Mesenchymal stem cell (in vitro differentiated cells and primary cell): ENCODE results near the gene CCT5.

ENCODE experiments used
- DNase-seq: peaks from one replicate; pipeline ENCODE4 v3.0.0-alpha.2; 2013
- H2AFZ ChIP-seq: one replicate; pipeline ENCODE4 v1.6.1; 2013; ENCODE audit warnings: low read depth, mild to moderate bottlenecking, control low read depth, inconsistent platforms, low read length, moderate library complexity
- H2AK5ac ChIP-seq: 2 replicates; pipeline ENCODE4 v1.6.1; 2013; ENCODE audit warnings: low read length, moderate library complexity, mild to moderate bottlenecking, inconsistent platforms; ENCODE audit not compliant: severe bottlenecking
- H2BK120ac ChIP-seq: one replicate; pipeline ENCODE4 v1.6.1; 2013; ENCODE audit warnings: low read depth, mild to moderate bottlenecking, inconsistent platforms, low read length, moderate library complexity
- H2BK12ac ChIP-seq, 2 experiments: one replicate each; pipeline ENCODE4 v1.6.1; 2013; ENCODE audit warnings: inconsistent platforms in 2 of 2, low read length in 2 of 2, mild to moderate bottlenecking in 2 of 2, moderate library complexity in 2 of 2, control low read depth in 1 of 2
- H2BK15ac ChIP-seq: one replicate; pipeline ENCODE4 v1.6.1; 2013; ENCODE audit warnings: mild to moderate bottlenecking, low read depth, inconsistent platforms; ENCODE audit not compliant: poor library complexity, severe bottlenecking
- H2BK5ac ChIP-seq: 2 replicates; pipeline ENCODE4 v1.6.1; 2013; ENCODE audit warnings: low read depth, mild to moderate bottlenecking, low read length, control low read depth, inconsistent platforms; ENCODE audit not compliant: poor library complexity, severe bottlenecking
- H3K14ac ChIP-seq, 2 experiments: one replicate each; pipeline ENCODE4 v1.6.1; 2013; ENCODE audit warnings: inconsistent platforms in 2 of 2, low read length in 2 of 2, control low read depth in 1 of 2, mild to moderate bottlenecking in 1 of 2, moderate library complexity in 1 of 2
- H3K18ac ChIP-seq, 2 experiments: one replicate each; pipeline ENCODE4 v1.6.1; 2013; ENCODE audit warnings: inconsistent platforms in 2 of 2, low read length in 2 of 2, control low read depth in 1 of 2, low read depth in 1 of 2, mild to moderate bottlenecking in 1 of 2
- H3K23ac ChIP-seq, 2 experiments: one replicate each; pipeline ENCODE4 v1.6.1; 2013; ENCODE audit warnings: inconsistent platforms in 2 of 2, low read length in 2 of 2, mild to moderate bottlenecking in 2 of 2, moderate library complexity in 2 of 2, control low read depth in 1 of 2
- H3K27ac ChIP-seq: 2 replicates; pipeline ENCODE4 v1.5.1; 2013; ENCODE audit warnings: mild to moderate bottlenecking, moderate library complexity, low read length, control low read depth, inconsistent platforms; ENCODE audit not compliant: poor library complexity, severe bottlenecking
- H3K27me3 ChIP-seq, 2 experiments: 2 replicates each; pipeline versions ENCODE4 v1.6.1 to v1.7.0; 2013; ENCODE audit warnings: low read length in 2 of 2, mild to moderate bottlenecking in 2 of 2, moderate library complexity in 2 of 2, control low read depth in 1 of 2, inconsistent platforms in 1 of 2; ENCODE audit not compliant: control insufficient read depth in 1 of 2, insufficient read depth in 1 of 2
- H3K36me3 ChIP-seq, 2 experiments: 2 replicates each; pipeline versions ENCODE4 v1.6.1 to v1.7.0; 2013; ENCODE audit warnings: low read length in 2 of 2, control low read depth in 1 of 2, inconsistent platforms in 1 of 2, low read depth in 1 of 2, mild to moderate bottlenecking in 1 of 2; ENCODE audit not compliant: insufficient read depth in 2 of 2, control insufficient read depth in 1 of 2
- H3K4ac ChIP-seq, 2 experiments: one replicate each; pipeline ENCODE4 v1.6.1; 2013; ENCODE audit warnings: inconsistent platforms in 2 of 2, low read length in 2 of 2, mild to moderate bottlenecking in 2 of 2, moderate library complexity in 2 of 2, control low read depth in 1 of 2, low read depth in 1 of 2
- H3K4me1 ChIP-seq: 2 replicates; pipeline ENCODE4 v1.6.1; 2013; ENCODE audit warnings: low read depth, low read length, control low read depth; ENCODE audit not compliant: control insufficient read depth, insufficient read depth
- H3K4me2 ChIP-seq: 2 replicates; pipeline ENCODE4 v1.6.1; 2013; ENCODE audit warnings: low read length, mild to moderate bottlenecking, inconsistent platforms; ENCODE audit not compliant: poor library complexity, severe bottlenecking
- H3K4me3 ChIP-seq, 2 experiments: 2 replicates each; pipeline versions ENCODE4 v1.5.1 to v1.7.0; 2013; ENCODE audit warnings: low read length in 2 of 2, mild to moderate bottlenecking in 2 of 2, control low read depth in 1 of 2, low read depth in 1 of 2; ENCODE audit not compliant: insufficient read depth in 1 of 2
- H3K79me1 ChIP-seq: replicated peaks from 2 replicates; pipeline ENCODE4 v1.6.1; 2013; ENCODE audit warnings: mild to moderate bottlenecking, control low read depth, low read length, inconsistent platforms; ENCODE audit not compliant: poor library complexity, severe bottlenecking
- H3K9ac ChIP-seq: 2 replicates; pipeline ENCODE4 v1.7.0; 2013; ENCODE audit warnings: mild to moderate bottlenecking, low read length, moderate library complexity
- H3K9me3 ChIP-seq: 2 replicates; pipeline ENCODE4 v1.7.0; 2013; ENCODE audit warnings: mild to moderate bottlenecking, low read length; ENCODE audit not compliant: control insufficient read depth
- H4K8ac ChIP-seq: one replicate; pipeline ENCODE4 v1.6.1; 2013; ENCODE audit warnings: inconsistent platforms, mild to moderate bottlenecking, low read length, moderate library complexity
- H4K91ac ChIP-seq: one replicate; pipeline ENCODE4 v1.6.1; 2013; ENCODE audit warnings: mild to moderate bottlenecking, low read length, inconsistent platforms
- WGBS: methylation state at CpG from one replicate; pipeline ENCODE4 v1.1.7; 2013; ENCODE audit warnings: mixed read lengths; 5-methylcytosine and 5-hydroxymethylcytosine counted together

The CCT5 gene

DNA sequence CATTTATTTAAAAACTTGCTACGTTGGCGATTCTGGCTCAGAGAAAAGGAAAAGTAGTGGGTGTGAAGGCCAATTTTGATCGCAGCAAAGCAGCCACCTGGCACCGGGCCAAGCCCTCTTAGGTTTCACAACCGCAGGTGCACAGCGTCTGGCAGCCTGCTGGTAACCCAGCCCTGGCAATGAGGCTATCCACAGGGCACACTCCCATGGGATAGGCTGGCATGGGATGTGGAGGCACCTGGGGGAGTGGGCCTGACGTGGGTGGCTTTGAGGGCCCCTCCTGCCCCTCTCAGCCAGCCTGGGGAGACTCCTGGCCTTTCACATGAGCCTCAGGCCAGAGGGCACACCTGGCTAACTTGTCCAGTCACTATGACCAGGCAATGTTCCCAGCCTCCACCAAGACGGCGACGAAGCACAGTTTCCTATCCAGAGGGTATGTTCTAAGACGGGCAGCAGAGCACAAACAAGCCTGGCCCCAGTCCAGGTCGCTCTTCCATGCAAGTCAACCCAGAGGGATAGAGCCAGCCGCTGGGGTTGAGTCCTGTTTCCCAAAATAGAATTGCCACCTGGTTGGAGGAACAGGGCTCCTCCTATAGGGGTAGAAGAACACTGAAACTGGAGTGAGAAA is 38.6 kb downstream of the CCT5 start:
- no peak overlapping the region for H3K9ac ChIP-seq
- H3K4me3 ChIP-seq, result no peak overlapping the region
- H4K91ac ChIP-seq, result peak overlapping the region; percentile 35
- no peak overlapping the region for H4K8ac ChIP-seq
- peaks cover 13% of the 10 kb centered on the region for H3K4me1 ChIP-seq
- no peak overlapping the region for H2BK15ac ChIP-seq
- no peak overlapping the region for H3K14ac ChIP-seq
- H3K79me1 ChIP-seq, result peaks cover 12% of the 10 kb centered on the region
- no peak overlapping the region for H2AFZ ChIP-seq
- no peak overlapping the region for H2BK120ac ChIP-seq
- no peak overlapping the region for H2BK12ac ChIP-seq
- no peak overlapping the region for H3K18ac ChIP-seq
- no peak for DNase-seq
- no peak overlapping the region for H3K23ac ChIP-seq
- H3K4ac ChIP-seq, result no peak overlapping the region
- no peak overlapping the region for H3K4me2 ChIP-seq
- no peak overlapping the region for H2AK5ac ChIP-seq
- H3K36me3 ChIP-seq, result peaks cover 35 to 36% of the 10 kb centered on the region in 2 experiments
- H3K27ac ChIP-seq, result peak overlapping the region; percentile 33
- no peaks in the 10 kb centered on the region for H3K27me3 ChIP-seq
- no peaks in the 10 kb centered on the region for H3K9me3 ChIP-seq
- WGBS, result 94% methylated on average over 13 of the region's 13 CpGs
- no peak overlapping the region for H2BK5ac ChIP-seq

GRCh38 chr5:10289353-10289752 is 39.3 kb downstream of the CCT5 start:
- Histone ChIP-seq H3K4me3 (no peak overlapping the region), H4K8ac (no peak overlapping the region), H2BK120ac (no peak overlapping the region), H3K18ac (no peak overlapping the region), H3K36me3 (peaks cover 35 to 36% of the 10 kb centered on the region in 2 experiments), H3K4me1 (peaks cover 12% of the 10 kb centered on the region), H3K23ac (no peak overlapping the region), H3K27ac (no peak overlapping the region), H2BK15ac (no peak overlapping the region), H2BK12ac (no peak overlapping the region), H2BK5ac (no peak overlapping the region), H3K9me3 (no peaks in the 10 kb centered on the region), H3K9ac (peak overlapping the region; percentile 27), H3K4ac (no peak overlapping the region), H2AFZ (no peak overlapping the region), H3K27me3 (no peaks in the 10 kb centered on the region), H4K91ac (no peak overlapping the region), H3K79me1 (peaks cover 12% of the 10 kb centered on the region), H3K14ac (no peak overlapping the region), H3K4me2 (no peak overlapping the region), H2AK5ac (no peak overlapping the region)
- no peak for DNase-seq
- WGBS, result 90% methylated on average over 6 of the region's 6 CpGs

- Histone ChIP-seq H3K36me3 (peaks cover 30 to 35% of the 10 kb centered on the region in 2 experiments), H3K4me1 (peaks cover 14% of the 10 kb centered on the region), H2BK5ac (no peak overlapping the region), H3K79me1 (peaks cover 12% of the 10 kb centered on the region), H3K27ac (no peak overlapping the region), H2BK12ac (no peak overlapping the region), H3K4me2 (no peak overlapping the region), H3K23ac (no peak overlapping the region), H2AK5ac (no peak overlapping the region), H2BK15ac (no peak overlapping the region), H3K4me3 (no peak overlapping the region), H3K9ac (no peak overlapping the region), H3K9me3 (no peaks in the 10 kb centered on the region), H3K27me3 (no peaks in the 10 kb centered on the region), H4K91ac (no peak overlapping the region), H3K14ac (no peak overlapping the region), H3K18ac (no peak overlapping the region), H2AFZ (no peak overlapping the region), H2BK120ac (no peak overlapping the region), H3K4ac (no peak overlapping the region), H4K8ac (no peak overlapping the region)
- no peak for DNase-seq
- 91% methylated on average over 10 of the region's 10 CpGs for WGBS
These were observed 39.9 kb downstream of the CCT5 start for GRCh38 chr5:10289991-10290390.

DNA sequence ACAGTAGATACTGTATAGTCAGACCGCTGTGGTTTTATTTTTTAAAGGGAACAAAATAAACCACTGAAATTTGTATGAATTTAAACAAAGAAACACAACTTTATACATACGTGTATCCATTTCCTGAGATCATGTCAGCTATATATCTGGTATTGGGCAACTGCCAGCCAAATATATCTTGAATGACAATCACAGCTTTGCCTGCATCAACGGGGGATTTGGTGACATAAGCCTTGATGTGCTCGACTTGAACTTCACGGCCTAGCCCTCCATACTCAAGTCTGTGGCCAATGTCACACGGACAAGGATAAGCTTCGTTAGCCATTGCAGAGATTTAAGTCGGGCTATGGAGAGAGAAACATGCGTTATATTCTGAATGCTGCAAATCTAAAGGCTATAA is 40.4 kb downstream of the CCT5 start:
- Histone ChIP-seq H2BK120ac (no peak overlapping the region), H3K4me1 (peaks cover 14% of the 10 kb centered on the region), H2AK5ac (no peak overlapping the region), H2BK12ac (no peak overlapping the region), H3K4ac (no peak overlapping the region), H3K36me3 (peaks cover 30% of the 10 kb centered on the region in 2 experiments), H3K14ac (no peak overlapping the region), H2BK15ac (no peak overlapping the region), H4K8ac (no peak overlapping the region), H3K18ac (no peak overlapping the region), H2BK5ac (no peak overlapping the region), H3K23ac (no peak overlapping the region), H3K27ac (no peak overlapping the region), H3K27me3 (no peaks in the 10 kb centered on the region), H3K4me2 (no peak overlapping the region), H3K9ac (no peak overlapping the region), H4K91ac (no peak overlapping the region), H3K9me3 (no peaks in the 10 kb centered on the region), H2AFZ (no peak overlapping the region), H3K79me1 (peaks cover 12% of the 10 kb centered on the region), H3K4me3 (no peak overlapping the region)
- WGBS, result 95% methylated on average over 6 of the region's 9 CpGs
- no peak for DNase-seq
